Esophagus mucosa (tissue), 1 donor: Measurements from ENCODE around the gene TMED4. TPM values are rescaled to one million over a fixed set of nuclear protein-coding genes. Genes with fewer than 3 reads are reported as not detected.

ENCODE experiments used
- ATAC-seq: fragments of 200-7000 bp; cut with Tn5 transposase; one replicate; pipeline ENCODE4 v1.9.1; 2020
- total RNA-seq: library from RNA; stranded (reverse); gene quantifications from one replicate; pipeline ENCODE4 v1.2.4, GENCODE V29; 2023
- donor health status: DM: yes; HTN: yes; CAD: no.

The TMED4 gene
- total RNA-seq, 1 donor from 2014 or later: 33.9 TPM

GRCh38 chr7:44539669-44540506 is 42.1 kb downstream of the TMED4 start:
- ATAC-seq: no peak

- ATAC-seq: no peak
Observed at GRCh38 chr7:44538798-44539668, 43.0 kb downstream of the TMED4 start.

- ATAC-seq: no peak
Observed at GRCh38 chr7:44538093-44538797, 43.8 kb downstream of the TMED4 start.

GRCh38 chr7:44537442-44537841 is 44.6 kb downstream of the TMED4 start:
- no peak for ATAC-seq

GRCh38 chr7:44536090-44536489 is 45.9 kb downstream of the TMED4 start:
- no peak for ATAC-seq

GRCh38 chr7:44535348-44536064 is 46.5 kb downstream of the TMED4 start:
- no peak for ATAC-seq

GRCh38 chr7:44534501-44534900 is 47.5 kb downstream of the TMED4 start:
- ATAC-seq: peak; percentile 46

GRCh38 chr7:44534087-44534486 is 47.9 kb downstream of the TMED4 start:
- ATAC-seq: no peak

- no peak for ATAC-seq
Observed at GRCh38 chr7:44533301-44534055, 48.6 kb downstream of the TMED4 start.

- no peak for ATAC-seq
Observed at GRCh38 chr7:44531421-44532380, 50.3 kb downstream of the TMED4 start.

- ATAC-seq: peak; percentile 81
Observed at GRCh38 chr7:44530990-44531389, 51.0 kb downstream of the TMED4 start.

Other genes starting within 250 kb of the TMED4 start
- 68.9 TPM for gene NUDCD3, start 91.6 kb downstream of the TMED4 start, total RNA-seq
- not detected for gene NPC1L1, start 40.9 kb downstream of the TMED4 start, total RNA-seq
- 51.8 TPM for gene DDX56, start 8.3 kb downstream of the TMED4 start, total RNA-seq
- gene OGDH, start 24.4 kb upstream of the TMED4 start, total RNA-seq: 99.2 TPM
- 34.0 TPM for gene ZMIZ2, start 166.6 kb upstream of the TMED4 start, total RNA-seq
- 2,087 TPM for gene PPIA, start 214.4 kb upstream of the TMED4 start, total RNA-seq